Cardiac fibroblast (primary cell): ENCODE data around the gene SLC8A1.
A peak's percentile ranks its signal among the peaks of the same experiment; 100 is the strongest.

ENCODE experiments used
- DNase-seq, 2 donors: peaks; one replicate each; pipeline versions ENCODE4 v3.0.0 to v3.0.0-alpha.2; 2010; ENCODE audit warnings: low read depth in 2 of 2
- H3K4me3 ChIP-seq, 2 donors: replicated peaks in 1 of 2; 1 replicate in 1 of 2; 2 replicates in 1 of 2; pipeline ENCODE4 v1.5.1; 2011; ENCODE audit warnings: low read depth in 2 of 2, low read length in 2 of 2, mild to moderate bottlenecking in 2 of 2, moderate library complexity in 1 of 2
- TF ChIP-seq, protein P1 (sequence below): IDR thresholded peaks from one replicate; pipeline ENCODE4 v1.5.1; 2011; ENCODE audit warnings: low read depth, mild to moderate bottlenecking, low read length, inconsistent platforms

Gene SLC8A1

DNA sequence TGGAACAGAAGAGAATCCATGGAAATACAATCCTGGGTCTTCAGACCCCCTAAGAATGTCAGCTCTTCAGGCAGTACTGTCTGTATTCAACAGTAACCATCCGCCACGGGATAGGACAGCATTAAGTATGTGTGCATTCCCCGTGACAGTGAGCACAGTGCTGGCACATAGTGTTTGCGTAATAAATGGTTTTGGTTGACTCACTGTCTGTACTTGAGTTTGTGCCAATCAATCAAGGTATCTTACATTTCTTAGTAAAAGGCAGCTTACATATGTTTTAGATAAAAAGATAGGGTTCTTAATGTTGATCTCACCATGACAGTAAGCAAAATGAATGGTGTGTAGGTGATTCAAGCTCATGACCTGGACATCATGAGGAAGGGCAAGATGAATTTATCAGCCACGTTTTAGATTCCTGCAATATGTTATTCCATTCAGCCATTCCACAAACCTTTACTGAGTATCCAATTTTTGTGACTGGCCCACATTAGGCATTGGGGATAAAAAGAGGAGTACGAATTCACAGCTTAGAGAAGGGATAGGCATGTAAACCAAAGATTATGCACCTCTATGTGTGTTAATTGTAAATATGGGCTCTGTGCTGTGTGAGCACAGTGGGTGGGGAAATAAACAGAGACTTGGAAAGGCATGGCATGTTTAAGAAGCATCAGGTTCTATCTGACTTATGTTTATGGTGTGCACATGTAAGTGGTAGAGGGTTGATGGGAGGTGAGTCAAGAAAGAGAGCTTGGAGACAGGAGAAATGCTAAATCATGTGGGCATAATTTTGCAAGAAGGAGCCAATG is 258.8 kb downstream of the SLC8A1 start:
- TF ChIP-seq, protein P1, sequence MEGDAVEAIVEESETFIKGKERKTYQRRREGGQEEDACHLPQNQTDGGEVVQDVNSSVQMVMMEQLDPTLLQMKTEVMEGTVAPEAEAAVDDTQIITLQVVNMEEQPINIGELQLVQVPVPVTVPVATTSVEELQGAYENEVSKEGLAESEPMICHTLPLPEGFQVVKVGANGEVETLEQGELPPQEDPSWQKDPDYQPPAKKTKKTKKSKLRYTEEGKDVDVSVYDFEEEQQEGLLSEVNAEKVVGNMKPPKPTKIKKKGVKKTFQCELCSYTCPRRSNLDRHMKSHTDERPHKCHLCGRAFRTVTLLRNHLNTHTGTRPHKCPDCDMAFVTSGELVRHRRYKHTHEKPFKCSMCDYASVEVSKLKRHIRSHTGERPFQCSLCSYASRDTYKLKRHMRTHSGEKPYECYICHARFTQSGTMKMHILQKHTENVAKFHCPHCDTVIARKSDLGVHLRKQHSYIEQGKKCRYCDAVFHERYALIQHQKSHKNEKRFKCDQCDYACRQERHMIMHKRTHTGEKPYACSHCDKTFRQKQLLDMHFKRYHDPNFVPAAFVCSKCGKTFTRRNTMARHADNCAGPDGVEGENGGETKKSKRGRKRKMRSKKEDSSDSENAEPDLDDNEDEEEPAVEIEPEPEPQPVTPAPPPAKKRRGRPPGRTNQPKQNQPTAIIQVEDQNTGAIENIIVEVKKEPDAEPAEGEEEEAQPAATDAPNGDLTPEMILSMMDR: no peak
- peak in 1 of 2 donors; percentile 66 for DNase-seq
- H3K4me3 ChIP-seq: no peak overlapping the region

- DNase-seq: no peak
Measured at GRCh38 chr2:40190457-40190856, 261.4 kb downstream of the SLC8A1 start.

GRCh38 chr2:40189881-40190280 is 262.0 kb downstream of the SLC8A1 start:
- TF ChIP-seq, protein P1: no peak
- no peak overlapping the region for H3K4me3 ChIP-seq
- no peak for DNase-seq

More at GRCh38 chr2:40190457-40190856, 261.4 kb downstream of the SLC8A1 start:
- TF ChIP-seq, protein P1: no peak
- H3K4me3 ChIP-seq: no peak overlapping the region

DNA sequence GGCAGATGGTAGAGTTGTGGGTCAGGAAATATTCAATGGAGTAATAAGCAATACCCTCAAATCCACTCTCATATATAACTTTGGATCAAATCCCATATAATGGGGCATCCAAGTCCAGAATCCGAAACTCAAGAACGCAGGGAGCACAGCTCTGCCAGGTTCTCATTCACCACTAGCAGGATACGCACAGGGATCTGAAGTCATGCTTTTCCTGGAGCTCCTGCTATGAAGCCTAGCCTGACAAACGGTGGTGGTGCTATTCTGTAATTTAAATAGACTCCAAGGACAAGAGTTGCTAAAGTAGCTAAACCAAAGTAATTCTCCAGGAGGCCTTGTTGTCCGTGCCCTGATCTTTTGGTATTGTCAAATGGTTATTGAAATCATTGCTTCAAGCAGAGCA is 264.8 kb downstream of the SLC8A1 start:
- no peak overlapping the region for H3K4me3 ChIP-seq
- no peak for DNase-seq
- TF ChIP-seq, protein P1: no peak

- TF ChIP-seq, protein P1: no peak
- H3K4me3 ChIP-seq: no peak overlapping the region
- no peak for DNase-seq
Measured at GRCh38 chr2:40184551-40184950, 267.3 kb downstream of the SLC8A1 start.

GRCh38 chr2:40181855-40182254 is 270.0 kb downstream of the SLC8A1 start:
- H3K4me3 ChIP-seq: no peak overlapping the region
- TF ChIP-seq, protein P1: no peak
- no peak for DNase-seq
